ENCODE data around the gene PADI6. TPM values are rescaled to one million over a fixed set of nuclear protein-coding genes. Genes with fewer than 3 reads are reported as not detected.

Gene PADI6
- total and polyA plus RNA-seq, 2 experiments from 2014 or later, result not detected

DNA sequence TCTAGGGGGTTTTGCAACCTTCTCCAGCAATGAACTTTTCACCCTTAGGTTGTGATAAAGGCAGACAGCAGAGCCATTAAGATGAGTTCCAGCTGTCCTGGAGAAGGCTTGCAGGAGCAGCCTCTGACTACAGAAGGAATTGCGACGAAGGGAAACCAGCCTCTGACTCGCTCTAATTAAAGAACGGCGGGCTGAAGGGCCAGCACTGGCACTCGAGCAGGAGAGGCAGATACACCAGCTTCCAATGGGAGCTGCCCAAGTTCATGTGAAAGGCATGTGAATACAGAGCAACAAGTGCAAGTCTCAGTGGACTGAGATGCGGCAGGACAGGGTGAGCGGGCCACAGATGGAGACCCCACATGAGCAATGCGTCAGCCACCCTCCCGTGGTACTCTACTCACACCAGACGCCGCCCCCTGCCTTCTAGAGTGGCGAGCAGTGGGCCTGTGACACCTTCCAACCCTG is 51.8 kb downstream of the PADI6 start:
- peak; percentile 51 for DNase-seq (ENCODE audit: low spot score)
- peaks cover 18% of the 10 kb centered on the region for H4K20me1 ChIP-seq (ENCODE audit: insufficient read depth, poor library complexity, severe bottlenecking)
- no peak overlapping the region for H3K4me3 ChIP-seq
- H3K36me3 ChIP-seq (replicated peaks; ENCODE audit: insufficient read depth, low read depth), result no peaks in the 10 kb centered on the region
- H3K4me1 ChIP-seq (ENCODE audit: insufficient read depth), result no peaks in the 10 kb centered on the region
- no peaks in the 10 kb centered on the region for H3K27me3 ChIP-seq
- H3K9me2 ChIP-seq (replicated peaks; ENCODE audit: insufficient read depth), result no peaks in the 10 kb centered on the region
- H3K4me2 ChIP-seq, result peak overlapping the region; percentile 48
- TF ChIP-seq CTCF (IDR thresholded peaks at IDR 0.05; ENCODE audit: poor library complexity), result no peak
- TF ChIP-seq EZH2phosphoT487 (IDR thresholded peaks at IDR 0.05; ENCODE audit: low read depth, severe bottlenecking, unreplicated experiment), result no peak
- TF ChIP-seq EZH2 (IDR thresholded peaks at IDR 0.05; ENCODE audit: borderline replicate concordance), result no peak
- H3K9me3 ChIP-seq (ENCODE audit: low read depth), result no peaks in the 10 kb centered on the region
- WGBS (ENCODE audit: low lambda C conversion rate, missing lambda C conversion rate), result 63% methylated on average over 13 of the region's 13 CpGs
- no peak overlapping the region for H2AFZ ChIP-seq
- no peak overlapping the region for H3K27ac ChIP-seq
- H3K79me2 ChIP-seq, result peaks cover 27% of the 10 kb centered on the region

- TF ChIP-seq CTCF (IDR thresholded peaks at IDR 0.05; ENCODE audit: poor library complexity) (no peak), EZH2 (IDR thresholded peaks at IDR 0.05; ENCODE audit: borderline replicate concordance) (no peak), EZH2phosphoT487 (IDR thresholded peaks at IDR 0.05; ENCODE audit: low read depth, severe bottlenecking, unreplicated experiment) (no peak)
- no peak overlapping the region for H3K27ac ChIP-seq
- H3K4me2 ChIP-seq, result no peak overlapping the region
- no peaks in the 10 kb centered on the region for H3K36me3 ChIP-seq (replicated peaks; ENCODE audit: insufficient read depth, low read depth)
- DNase-seq (ENCODE audit: low spot score), result no peak
- H4K20me1 ChIP-seq (ENCODE audit: insufficient read depth, poor library complexity, severe bottlenecking), result peaks cover 39% of the 10 kb centered on the region
- no peak overlapping the region for H2AFZ ChIP-seq
- H3K9me2 ChIP-seq (replicated peaks; ENCODE audit: insufficient read depth), result no peaks in the 10 kb centered on the region
- H3K79me2 ChIP-seq, result peaks cover 46% of the 10 kb centered on the region
- no peaks in the 10 kb centered on the region for H3K27me3 ChIP-seq
- H3K9me3 ChIP-seq (ENCODE audit: low read depth), result no peaks in the 10 kb centered on the region
- no peaks in the 10 kb centered on the region for H3K4me1 ChIP-seq (ENCODE audit: insufficient read depth)
- no peak overlapping the region for H3K4me3 ChIP-seq
- WGBS (ENCODE audit: low lambda C conversion rate, missing lambda C conversion rate), result 94% methylated on average over 18 of the region's 18 CpGs
These were observed 54.0 kb downstream of the PADI6 start for GRCh38 chr1:17425806-17426600.

DNA sequence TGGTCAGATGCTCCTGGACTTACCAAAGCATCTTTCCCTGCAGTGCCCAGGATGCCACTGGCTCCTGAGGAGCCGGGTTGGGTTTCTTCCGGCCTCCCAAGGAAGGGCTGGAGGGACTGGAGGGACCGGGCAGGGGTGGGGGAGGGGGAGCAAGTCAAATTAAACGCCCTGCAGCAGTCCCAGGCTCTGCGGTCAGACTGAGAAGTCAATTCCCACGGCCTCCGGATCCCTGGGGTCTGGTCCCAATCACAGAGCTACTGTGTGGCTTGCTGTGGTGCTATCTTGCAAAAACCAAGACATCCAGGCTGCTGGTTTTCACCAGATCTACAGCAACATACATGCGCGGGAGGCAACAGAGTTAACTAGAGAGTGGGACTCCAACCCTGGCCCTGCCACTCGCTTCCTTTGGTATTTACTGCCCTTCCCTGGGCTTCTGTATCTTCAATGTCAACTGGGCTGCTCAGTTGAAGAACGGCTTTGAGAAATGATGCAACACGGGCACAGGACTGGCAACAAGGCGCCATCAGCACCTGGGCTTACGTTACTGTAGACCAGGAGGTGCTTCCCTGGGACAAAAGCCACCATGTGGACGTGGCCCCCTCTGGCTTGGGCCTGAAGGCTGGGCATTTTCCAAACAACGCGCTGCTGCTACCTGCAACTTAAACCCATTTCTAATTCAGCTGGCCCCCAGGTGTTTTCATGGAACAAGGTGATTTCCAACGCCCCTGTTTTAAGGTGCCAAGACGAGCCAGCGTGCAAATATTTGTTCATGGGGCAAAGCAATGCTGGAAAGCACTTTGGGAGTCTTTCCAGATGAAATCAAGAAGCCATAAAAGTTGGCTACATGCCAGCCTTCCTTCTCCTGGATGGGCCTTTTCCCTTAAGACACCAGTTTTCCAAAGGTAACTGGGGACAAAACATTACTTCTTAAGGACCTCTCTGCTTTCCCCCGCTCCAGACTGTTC is 56.0 kb downstream of the PADI6 start:
- no peak for DNase-seq (ENCODE audit: low spot score)

More for the DNA sequence above, 56.0 kb downstream of the PADI6 start:
- WGBS (ENCODE audit: low lambda C conversion rate, missing lambda C conversion rate), result 83% methylated on average over 19 of the region's 21 CpGs
- Histone ChIP-seq H3K36me3 (replicated peaks; ENCODE audit: insufficient read depth, low read depth) (no peaks in the 10 kb centered on the region), H2AFZ (no peak overlapping the region), H3K9me2 (replicated peaks; ENCODE audit: insufficient read depth) (no peaks in the 10 kb centered on the region), H3K79me2 (peaks cover 65% of the 10 kb centered on the region), H3K4me2 (no peak overlapping the region), H3K9me3 (ENCODE audit: low read depth) (no peaks in the 10 kb centered on the region), H3K27ac (no peak overlapping the region), H3K4me1 (ENCODE audit: insufficient read depth) (no peaks in the 10 kb centered on the region), H3K4me3 (no peak overlapping the region), H4K20me1 (ENCODE audit: insufficient read depth, poor library complexity, severe bottlenecking) (peaks cover 50% of the 10 kb centered on the region), H3K27me3 (no peaks in the 10 kb centered on the region)
- no peak for TF ChIP-seq EZH2phosphoT487 (IDR thresholded peaks at IDR 0.05; ENCODE audit: low read depth, severe bottlenecking, unreplicated experiment)
- no peak for TF ChIP-seq CTCF (IDR thresholded peaks at IDR 0.05; ENCODE audit: poor library complexity)
- TF ChIP-seq EZH2 (IDR thresholded peaks at IDR 0.05; ENCODE audit: borderline replicate concordance), result no peak

Data from hepatocyte (in vitro differentiated cells).